HL-60 (cell line): ENCODE measurements around the gene SLITRK3.

Experiments
- CTCF ChIP-seq: IDR thresholded peaks from one replicate; pipeline ENCODE4 v1.5.1; 2011; ENCODE audit warnings: low read length, control low read depth, inconsistent platforms; ENCODE audit not compliant: insufficient read depth
- GABPA ChIP-seq: IDR thresholded peaks from 2 replicates; pipeline ENCODE4 v1.6.1; 2012; ENCODE audit warnings: low read depth
- POLR2AphosphoS5 ChIP-seq: IDR thresholded peaks from 2 replicates; pipeline ENCODE4 v1.6.1; 2012; ENCODE audit warnings: low read depth
- REST ChIP-seq: IDR thresholded peaks from 2 replicates; pipeline ENCODE4 v1.6.1; 2012; ENCODE audit warnings: low read depth; ENCODE audit not compliant: insufficient replicate concordance

GRCh38 chr3:165196577-165197480 lies 645 bp upstream of the SLITRK3 start:
- TF ChIP-seq CTCF (no peak), POLR2AphosphoS5 (no peak), REST (no peak), GABPA (no peak)
